ENCODE results near the gene IL36A.

IL36A gene

GRCh38 chr2:113036763-113037162 is 31.5 kb downstream of the IL36A start:
- ChIA-PET POLR2A (ENCODE audit: low non-redundant PET) (interaction anchor here (0.6 to 0.7 kb wide), 2 partner anchors 28 to 287 kb away, joined by 3 to 5 read pairs; no protein-coding TSS in a partner anchor), CTCF (interaction anchor here (0.5 to 0.9 kb wide), 3 partner anchors 14 to 219 kb away, joined by 3 to 5 read pairs (median 4); no protein-coding TSS in a partner anchor)
- no peak overlapping the region for H3K27ac ChIP-seq
- TF ChIP-seq, protein P1, sequence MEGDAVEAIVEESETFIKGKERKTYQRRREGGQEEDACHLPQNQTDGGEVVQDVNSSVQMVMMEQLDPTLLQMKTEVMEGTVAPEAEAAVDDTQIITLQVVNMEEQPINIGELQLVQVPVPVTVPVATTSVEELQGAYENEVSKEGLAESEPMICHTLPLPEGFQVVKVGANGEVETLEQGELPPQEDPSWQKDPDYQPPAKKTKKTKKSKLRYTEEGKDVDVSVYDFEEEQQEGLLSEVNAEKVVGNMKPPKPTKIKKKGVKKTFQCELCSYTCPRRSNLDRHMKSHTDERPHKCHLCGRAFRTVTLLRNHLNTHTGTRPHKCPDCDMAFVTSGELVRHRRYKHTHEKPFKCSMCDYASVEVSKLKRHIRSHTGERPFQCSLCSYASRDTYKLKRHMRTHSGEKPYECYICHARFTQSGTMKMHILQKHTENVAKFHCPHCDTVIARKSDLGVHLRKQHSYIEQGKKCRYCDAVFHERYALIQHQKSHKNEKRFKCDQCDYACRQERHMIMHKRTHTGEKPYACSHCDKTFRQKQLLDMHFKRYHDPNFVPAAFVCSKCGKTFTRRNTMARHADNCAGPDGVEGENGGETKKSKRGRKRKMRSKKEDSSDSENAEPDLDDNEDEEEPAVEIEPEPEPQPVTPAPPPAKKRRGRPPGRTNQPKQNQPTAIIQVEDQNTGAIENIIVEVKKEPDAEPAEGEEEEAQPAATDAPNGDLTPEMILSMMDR (conservative IDR thresholded peaks at IDR 0.05; ENCODE audit: low read depth): no peak
- no peak for DNase-seq (ENCODE audit: low spot score)

GRCh38 chr2:113038291-113038690 is 33.0 kb downstream of the IL36A start:
- POLR2A ChIA-PET (ENCODE audit: low non-redundant PET): no interaction called here
- TF ChIP-seq, protein P1 (conservative IDR thresholded peaks at IDR 0.05; ENCODE audit: low read depth): no peak
- no peak overlapping the region for H3K27ac ChIP-seq
- CTCF ChIA-PET: interaction anchor here (0.7 kb wide), 1 partner anchor 178 kb away, joined by 3 read pairs; no protein-coding TSS in a partner anchor
- DNase-seq (ENCODE audit: low spot score): no peak

GRCh38 chr2:113039158-113039557 is 33.9 kb downstream of the IL36A start:
- no peak for DNase-seq (ENCODE audit: low spot score)

GRCh38 chr2:113039719-113040118 is 34.5 kb downstream of the IL36A start:
- ChIA-PET CTCF (interaction anchor here (1.2 kb wide), 1 partner anchor 18 kb away, joined by 3 read pairs; no protein-coding TSS in a partner anchor), POLR2A (ENCODE audit: low non-redundant PET) (no interaction called here)
- TF ChIP-seq, protein P1 (conservative IDR thresholded peaks at IDR 0.05; ENCODE audit: low read depth): no peak
- H3K27ac ChIP-seq: no peak overlapping the region
- no peak for DNase-seq (ENCODE audit: low spot score)

More at GRCh38 chr2:113039158-113039557, 33.9 kb downstream of the IL36A start:
- CTCF ChIA-PET: no interaction called here
- TF ChIP-seq, protein P1 (conservative IDR thresholded peaks at IDR 0.05; ENCODE audit: low read depth): no peak
- no peak overlapping the region for H3K27ac ChIP-seq
- POLR2A ChIA-PET (ENCODE audit: low non-redundant PET): no interaction called here

DNA sequence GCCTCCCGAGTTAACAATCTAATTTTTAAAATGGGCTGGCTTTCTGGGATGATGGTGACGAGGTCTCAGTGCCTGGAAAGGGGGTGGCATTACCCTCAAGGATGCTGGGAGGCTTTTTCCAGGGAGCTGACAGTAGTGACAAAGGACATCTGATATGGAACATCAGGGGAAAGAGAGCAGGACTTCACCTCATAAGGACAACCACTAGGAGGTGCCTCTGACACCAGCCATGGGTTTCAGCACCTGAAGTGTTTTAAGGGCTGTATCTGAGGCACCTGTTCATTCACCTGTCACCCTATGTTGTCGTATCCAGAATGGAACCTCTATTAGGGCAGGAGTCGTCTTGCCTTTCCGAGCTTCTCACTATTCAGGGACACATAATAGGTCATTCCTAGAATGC is 36.6 kb downstream of the IL36A start:
- ChIA-PET CTCF (interaction anchor here (0.5 to 1.2 kb wide), 3 partner anchors 43 to 157 kb away, joined by 3 to 4 read pairs (median 3); no protein-coding TSS in a partner anchor), POLR2A (ENCODE audit: low non-redundant PET) (no interaction called here)
- TF ChIP-seq, protein P1 (conservative IDR thresholded peaks at IDR 0.05; ENCODE audit: low read depth): no peak
- no peak overlapping the region for H3K27ac ChIP-seq
- DNase-seq (ENCODE audit: low spot score): no peak

- no peak overlapping the region for H3K27ac ChIP-seq
- ChIA-PET CTCF (no interaction called here), POLR2A (ENCODE audit: low non-redundant PET) (no interaction called here)
- no peak for DNase-seq (ENCODE audit: low spot score)
- TF ChIP-seq, protein P1 (conservative IDR thresholded peaks at IDR 0.05; ENCODE audit: low read depth): no peak
These were observed 41.2 kb downstream of the IL36A start for GRCh38 chr2:113046465-113046864.
